HG02884 (cell line): Measurements from ENCODE around the gene AKAP6.

Experiments
- ATAC-seq: cut with Tn5 transposase; IDR thresholded peaks from one replicate; pipeline ENCODE4 v1.9.1; 2021; ENCODE audit warnings: mild to moderate bottlenecking, moderate library complexity; ENCODE audit not compliant: unreplicated experiment

Gene AKAP6

GRCh38 chr14:32332415-32333316, 3.6 kb downstream of the AKAP6 start:
- no peak for ATAC-seq

- ATAC-seq = no peak
Observed at GRCh38 chr14:32336702-32337101, 7.6 kb downstream of the AKAP6 start.

- no peak for ATAC-seq
Observed at GRCh38 chr14:32337759-32338158, 8.7 kb downstream of the AKAP6 start.

DNA sequence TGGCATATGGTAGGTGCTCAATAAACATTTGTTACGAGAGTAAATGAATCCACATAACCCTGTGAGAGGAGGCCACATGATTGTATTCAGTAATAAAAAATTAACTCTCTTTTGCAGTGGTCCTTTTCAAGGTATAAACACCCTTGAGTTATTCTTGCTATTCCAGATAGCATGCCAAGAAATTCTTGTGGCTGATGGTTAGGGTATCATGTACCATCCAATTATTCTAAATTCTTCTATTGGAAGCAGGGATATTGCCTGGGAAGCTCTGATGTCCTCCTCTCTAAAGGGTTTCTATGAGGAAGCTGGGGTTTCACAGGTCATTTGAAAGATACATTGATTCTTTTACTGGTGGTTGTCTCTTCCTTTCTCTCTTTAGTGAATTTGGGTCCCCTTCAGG, 10.1 kb downstream of the AKAP6 start:
- ATAC-seq = no peak

DNA sequence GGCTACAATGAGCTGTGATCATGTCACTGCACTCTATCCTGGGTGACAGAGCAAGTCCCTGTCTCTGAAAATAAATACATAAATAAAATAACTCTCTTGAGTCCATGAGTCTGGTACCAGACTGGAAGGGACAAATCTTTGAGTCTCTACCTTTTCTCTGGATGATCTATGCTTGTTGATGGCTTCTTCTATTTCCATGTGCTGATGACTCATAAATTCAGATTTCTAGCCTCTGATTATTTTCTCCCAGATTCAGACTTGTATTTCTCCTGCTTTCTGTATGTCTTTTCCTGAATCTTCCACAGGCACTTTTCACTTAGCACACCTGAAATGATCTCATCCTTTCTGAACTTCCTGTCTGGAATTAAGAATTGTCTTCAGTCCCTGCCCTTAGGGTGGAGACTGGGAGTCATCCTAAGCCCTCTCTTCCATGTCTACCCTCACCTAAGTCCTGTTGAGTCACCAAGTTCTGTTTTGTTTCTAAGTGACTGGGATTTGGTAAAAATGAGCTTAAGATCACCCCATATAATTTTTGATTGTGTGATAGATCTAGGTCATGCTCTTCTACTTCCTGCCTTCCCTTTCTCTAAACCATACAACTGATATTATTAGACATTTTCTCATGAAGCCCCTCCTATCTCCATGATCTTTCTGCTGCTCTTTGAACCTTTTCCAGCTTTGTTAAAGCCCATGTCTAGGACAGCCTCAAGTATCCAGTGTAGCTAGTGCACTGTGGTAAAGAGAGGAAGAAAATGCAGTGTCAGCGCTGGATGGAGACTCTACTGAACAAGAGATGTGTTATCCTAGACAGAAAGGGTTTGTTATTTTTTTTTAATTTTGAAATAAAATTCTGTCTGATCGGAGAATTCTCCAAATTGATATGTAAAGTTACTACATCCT, 13.1 kb downstream of the AKAP6 start:
- ATAC-seq = no peak

DNA sequence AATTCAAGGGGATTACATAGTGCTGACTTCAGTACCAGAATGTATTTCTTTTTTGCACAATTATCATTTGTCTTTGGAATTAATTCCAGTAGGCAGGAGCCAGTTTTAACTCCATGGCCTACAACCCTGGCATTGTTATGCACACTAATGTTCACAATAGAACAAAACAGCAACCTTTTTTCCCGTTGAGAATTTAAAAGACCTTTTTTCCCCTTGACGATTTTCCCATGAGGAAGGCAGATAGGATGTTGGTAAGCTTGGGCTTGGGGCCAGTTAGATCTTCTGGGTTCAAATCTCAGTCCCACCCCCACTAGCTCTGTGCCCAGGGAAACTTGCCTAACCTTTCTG, 13.7 kb downstream of the AKAP6 start:
- no peak for ATAC-seq

DNA sequence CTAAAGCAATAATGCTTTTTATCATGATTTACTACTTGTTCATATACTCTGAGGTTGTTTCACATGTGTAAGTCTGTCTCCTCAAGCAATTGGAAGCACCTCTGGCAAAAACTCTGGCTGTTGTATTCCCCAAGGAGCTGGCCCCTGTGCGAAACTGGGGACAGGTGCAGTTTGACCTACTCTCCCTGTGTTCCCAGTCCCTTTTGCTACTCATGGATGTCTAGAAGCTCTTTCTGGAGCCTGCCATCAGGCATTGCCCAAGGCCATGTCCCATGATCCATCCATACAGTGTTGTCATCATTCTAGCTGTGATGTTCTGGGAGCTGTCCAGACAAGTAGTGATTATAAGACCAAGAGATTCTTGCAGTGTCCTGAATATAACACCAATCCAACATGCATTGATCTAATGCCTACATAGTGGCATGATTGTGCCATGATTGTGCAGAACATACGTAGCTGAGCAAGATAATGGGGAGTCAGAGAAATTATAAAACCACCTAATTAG, 14.9 kb downstream of the AKAP6 start:
- no peak for ATAC-seq

DNA sequence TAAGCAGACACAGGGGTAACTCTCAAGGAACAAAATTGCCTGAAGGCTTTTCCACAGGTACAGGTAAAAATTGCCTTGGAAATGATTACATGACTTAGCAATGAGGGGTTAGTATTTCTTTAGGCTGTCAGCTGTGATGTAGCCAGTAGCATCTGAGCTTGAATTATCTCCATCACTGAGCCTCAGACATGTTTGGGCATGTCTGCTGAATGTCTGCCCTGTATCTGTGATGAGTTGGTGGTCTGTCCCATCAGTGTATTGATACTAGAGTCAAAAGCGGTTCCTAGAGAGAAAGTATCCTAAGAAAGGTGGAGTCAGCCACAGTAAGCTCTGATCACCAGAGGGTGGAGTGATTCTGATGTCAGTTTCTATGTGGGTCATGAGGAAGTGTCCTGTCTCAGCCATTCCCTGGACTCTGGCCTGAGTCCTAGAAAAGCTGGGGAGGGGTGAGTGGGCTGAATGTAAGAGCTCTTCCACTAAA, 16.3 kb downstream of the AKAP6 start:
- no peak for ATAC-seq

DNA sequence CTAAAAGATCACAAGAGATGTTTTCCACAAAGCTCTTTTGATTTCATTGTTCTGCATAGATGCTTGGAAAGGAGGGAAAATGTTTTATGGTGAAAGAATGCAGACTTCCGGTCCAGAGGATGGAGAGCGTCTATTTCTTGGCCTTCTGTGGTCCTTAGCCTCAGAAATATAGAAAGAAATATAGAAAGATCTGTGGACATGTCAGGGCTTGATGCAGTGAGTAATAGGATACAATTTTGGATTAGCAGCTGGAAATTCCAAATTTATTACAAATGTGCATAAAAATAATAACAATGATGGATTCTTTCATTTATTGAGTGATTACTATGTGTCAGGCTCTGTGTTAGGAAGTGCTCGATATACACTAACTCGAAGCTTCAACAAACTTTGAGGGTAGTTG, 20.2 kb downstream of the AKAP6 start:
- no peak for ATAC-seq

DNA sequence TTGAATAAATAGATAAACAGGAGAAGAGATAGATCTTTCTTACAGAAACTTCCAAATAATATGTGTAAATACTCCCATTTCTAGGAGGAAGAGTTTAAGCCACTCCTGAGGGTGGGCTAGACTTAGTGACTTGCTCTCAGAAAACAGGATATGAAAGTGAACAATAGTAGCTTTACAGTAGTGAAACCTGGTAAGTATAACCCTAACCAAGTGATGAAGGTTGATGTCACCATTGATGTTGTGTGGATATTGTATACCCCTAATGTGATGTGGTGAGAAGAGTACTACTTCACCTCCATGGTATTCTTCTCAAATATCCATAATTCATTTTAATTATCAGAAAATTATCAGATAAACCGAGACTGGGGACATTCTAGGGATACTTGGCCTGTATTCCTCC, 20.9 kb downstream of the AKAP6 start:
- peak; percentile 99 for ATAC-seq

- ATAC-seq = no peak
Observed at GRCh38 chr14:32352631-32353030, 23.5 kb downstream of the AKAP6 start.

GRCh38 chr14:32354716-32355115, 25.6 kb downstream of the AKAP6 start:
- ATAC-seq = no peak

- ATAC-seq = no peak
Observed at GRCh38 chr14:32358781-32359180, 29.7 kb downstream of the AKAP6 start.

- no peak for ATAC-seq
Observed at GRCh38 chr14:32361674-32362073, 32.6 kb downstream of the AKAP6 start.

GRCh38 chr14:32363761-32364160, 34.7 kb downstream of the AKAP6 start:
- ATAC-seq = no peak

GRCh38 chr14:32364941-32365340, 35.8 kb downstream of the AKAP6 start:
- ATAC-seq = no peak

DNA sequence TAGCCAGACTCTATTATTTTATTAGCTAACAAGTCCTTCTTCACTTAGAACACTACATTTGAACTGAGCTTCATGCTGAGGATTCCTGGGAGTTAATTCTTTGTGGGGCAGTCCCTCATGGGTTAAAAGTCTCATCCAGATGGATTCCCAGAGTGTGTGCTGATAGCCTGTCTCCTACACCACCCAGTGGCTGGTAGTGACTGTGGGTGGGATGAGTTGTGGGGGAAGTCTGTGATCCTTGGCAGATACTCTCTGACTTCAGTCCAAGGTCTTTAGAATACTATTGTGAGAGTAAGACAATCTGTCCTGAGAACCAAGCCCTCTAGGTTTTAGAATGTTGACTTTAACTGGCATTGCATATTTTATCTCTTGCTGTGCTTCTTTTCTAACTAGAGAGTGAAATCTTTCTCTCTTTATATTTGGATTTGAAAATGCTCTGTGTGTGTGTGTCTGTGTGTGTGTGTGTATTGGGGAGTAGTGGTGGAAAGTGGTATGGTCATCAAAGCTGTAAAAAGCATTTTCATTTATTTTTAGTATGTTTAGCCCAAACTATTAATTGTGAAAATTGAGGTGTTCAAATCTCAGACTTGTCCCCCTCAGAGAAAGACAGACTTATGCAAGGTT, 37.3 kb downstream of the AKAP6 start:
- ATAC-seq = no peak

DNA sequence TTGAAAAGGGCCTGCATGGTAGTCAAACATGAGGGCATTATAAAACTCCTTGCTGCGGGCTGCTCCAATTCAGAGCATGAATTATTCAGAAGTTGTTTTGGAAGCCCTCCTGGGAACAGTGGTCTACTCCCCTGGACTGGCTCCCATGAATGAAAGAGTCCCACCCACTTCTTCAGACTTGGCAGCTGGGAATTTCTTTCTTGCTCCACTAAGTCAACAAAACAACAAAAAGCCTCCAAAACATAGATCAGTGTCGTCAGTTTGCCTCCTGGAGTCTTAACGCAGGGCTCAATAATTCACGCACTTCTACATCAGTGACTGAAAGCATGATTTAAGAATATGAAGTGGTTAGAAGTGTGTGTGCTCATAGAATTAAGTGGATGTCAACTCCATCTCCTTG, 37.9 kb downstream of the AKAP6 start:
- no peak for ATAC-seq

- no peak for ATAC-seq
Observed at GRCh38 chr14:32367516-32367915, 38.4 kb downstream of the AKAP6 start.

DNA sequence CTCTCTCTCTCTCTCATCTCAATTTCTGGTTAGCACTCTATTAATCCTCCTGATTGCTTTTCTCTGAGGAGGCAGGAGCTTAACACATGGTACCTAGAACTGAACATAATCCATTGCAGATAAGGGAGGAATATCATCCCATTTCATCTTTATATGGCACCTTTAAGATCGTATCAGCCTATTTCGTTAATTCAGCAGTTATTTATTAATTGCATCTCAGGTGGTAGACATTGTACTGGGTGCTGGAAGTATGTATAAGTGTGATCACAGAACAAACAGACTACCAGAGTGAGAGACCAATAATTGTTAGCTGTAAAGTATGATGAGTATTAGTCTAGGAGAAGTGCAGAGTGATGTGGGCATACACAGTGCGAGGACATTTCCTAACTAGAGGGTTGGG, 39.0 kb downstream of the AKAP6 start:
- no peak for ATAC-seq

DNA sequence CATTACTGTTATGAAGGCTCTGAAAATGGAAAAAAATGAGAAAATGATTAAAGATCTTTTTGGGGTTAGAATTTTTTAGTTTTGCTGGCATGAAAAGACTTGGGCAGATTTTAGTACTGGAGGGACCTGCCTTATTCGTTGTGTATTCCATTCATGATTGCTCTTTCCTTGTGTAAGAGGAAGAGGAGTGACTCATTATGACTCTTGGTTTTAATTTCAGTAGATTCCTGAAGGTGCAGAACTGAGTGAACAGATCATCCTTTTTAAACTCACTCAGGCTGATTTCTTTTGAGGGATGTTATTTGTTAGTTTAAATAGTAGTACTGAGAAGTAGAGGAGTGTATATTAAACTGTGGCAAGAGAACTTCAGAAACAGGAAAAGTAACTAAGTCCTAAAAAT, 41.6 kb downstream of the AKAP6 start:
- ATAC-seq = no peak
